Measurements from ENCODE around the gene STEAP4.

Gene STEAP4

GRCh38 chr7:88306590-88307048 is at the start of gene STEAP4:
Gene STEAP4 (minus strand): TSS chr7:88306894. CDS start chr7:88284269, 22,625 bp downstream.
- DNase-seq = no peak

GRCh38 chr7:88355011-88355410 is 48.3 kb upstream of the STEAP4 start:
- no peak for DNase-seq

- DNase-seq = no peak
Measured at GRCh38 chr7:88350118-88350517, 43.4 kb upstream of the STEAP4 start.

- DNase-seq = no peak
Measured at GRCh38 chr7:88347517-88347916, 40.8 kb upstream of the STEAP4 start.

- DNase-seq = no peak
Measured at GRCh38 chr7:88347090-88347489, 40.4 kb upstream of the STEAP4 start.

- no peak for DNase-seq
Measured at GRCh38 chr7:88346357-88346756, 39.7 kb upstream of the STEAP4 start.

- peak; percentile 51 for DNase-seq
Measured at GRCh38 chr7:88344956-88345832, 38.5 kb upstream of the STEAP4 start.

GRCh38 chr7:88344271-88344670 is 37.6 kb upstream of the STEAP4 start:
- DNase-seq = no peak

- DNase-seq = no peak
Measured at GRCh38 chr7:88339195-88339922, 32.7 kb upstream of the STEAP4 start.

GRCh38 chr7:88338503-88338902 is 31.8 kb upstream of the STEAP4 start:
- DNase-seq = no peak

- DNase-seq = no peak
Measured at GRCh38 chr7:88337572-88337971, 30.9 kb upstream of the STEAP4 start.

GRCh38 chr7:88331322-88331721 is 24.6 kb upstream of the STEAP4 start:
- no peak for DNase-seq

GRCh38 chr7:88329532-88330463 is 23.1 kb upstream of the STEAP4 start:
- DNase-seq = no peak

GRCh38 chr7:88328787-88329186 is 22.1 kb upstream of the STEAP4 start:
- DNase-seq = no peak

- no peak for DNase-seq
Measured at GRCh38 chr7:88324699-88325098, 18.0 kb upstream of the STEAP4 start.

- no peak for DNase-seq
Measured at GRCh38 chr7:88322151-88322550, 15.5 kb upstream of the STEAP4 start.

GRCh38 chr7:88321694-88322093 is 15.0 kb upstream of the STEAP4 start:
- no peak for DNase-seq

- DNase-seq = no peak
Measured at GRCh38 chr7:88318196-88318595, 11.5 kb upstream of the STEAP4 start.

GRCh38 chr7:88317422-88317821 is 10.7 kb upstream of the STEAP4 start:
- DNase-seq = no peak

- DNase-seq = no peak
Measured at GRCh38 chr7:88316456-88316855, 9.8 kb upstream of the STEAP4 start.

GRCh38 chr7:88315522-88315921 is 8.8 kb upstream of the STEAP4 start:
- DNase-seq = no peak

GRCh38 chr7:88314061-88314491 is 7.4 kb upstream of the STEAP4 start:
- no peak for DNase-seq
